Hematopoietic multipotent progenitor cell treated with erythropoietin and hydrocortisone succinate and interleukin-3 and kit ligand, for 8 days (in vitro differentiated cells): Measurements from ENCODE around the gene HABP4.

Source experiments
- DNase-seq: peaks from one replicate; pipeline ENCODE4 v3.0.0-alpha.2; 2015

Gene HABP4

DNA sequence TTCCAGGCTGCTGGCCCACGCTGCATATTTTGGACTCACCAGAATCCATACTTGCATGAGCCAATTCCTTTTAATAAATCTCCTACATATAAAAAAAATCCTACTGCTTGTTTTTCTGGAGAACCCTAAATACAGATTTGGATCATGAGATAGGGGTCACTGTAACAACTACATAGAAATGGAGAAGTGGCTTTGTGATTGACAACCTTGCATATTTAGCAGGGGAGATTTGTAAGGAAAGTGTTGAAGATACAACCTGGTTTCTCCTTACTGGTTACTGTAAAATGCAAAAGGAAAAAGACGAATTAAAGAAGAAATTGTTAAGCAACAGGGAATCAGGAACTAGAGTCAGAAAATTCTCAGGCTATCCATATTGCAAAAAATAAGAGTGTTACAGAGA, 74.8 kb downstream of the HABP4 start:
- DNase-seq, result no peak

DNA sequence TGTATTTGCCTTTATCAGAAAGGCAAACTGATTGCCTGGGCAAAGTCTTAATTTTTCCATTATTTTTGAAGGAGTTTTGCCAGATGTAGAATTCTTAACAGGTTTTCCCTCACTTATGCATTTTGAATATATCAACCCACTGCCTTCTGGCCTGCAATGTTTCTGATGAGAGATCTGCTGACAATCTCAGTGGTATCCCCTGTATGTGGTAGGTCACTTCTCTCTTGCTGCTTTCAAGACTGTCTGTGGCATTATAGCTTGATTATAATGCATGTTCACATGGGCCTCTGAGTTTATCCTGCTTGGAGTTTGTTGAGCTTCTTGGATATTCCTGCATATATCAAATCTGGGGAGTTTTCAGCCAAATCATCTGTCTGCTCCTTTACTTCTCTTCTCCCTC, 82.2 kb downstream of the HABP4 start:
- DNase-seq, result no peak

DNA sequence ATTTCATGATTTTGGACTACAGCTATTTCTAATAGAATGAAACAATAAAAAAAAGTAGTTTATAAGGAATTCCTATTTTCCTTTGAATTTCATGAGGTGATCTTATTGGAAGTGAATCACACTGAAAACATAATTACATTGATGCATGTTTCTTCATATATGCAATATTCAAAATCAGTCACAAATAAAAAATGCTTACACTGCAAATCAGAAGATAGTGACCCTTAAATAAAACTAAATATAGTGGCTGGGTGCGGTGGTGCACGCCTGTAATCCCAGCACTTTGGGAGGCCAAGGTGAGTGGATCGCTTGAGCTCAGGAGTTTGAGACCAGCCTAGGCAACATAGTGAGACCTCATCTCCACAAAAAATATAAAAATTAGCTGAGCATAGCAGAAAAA, 90.1 kb downstream of the HABP4 start:
- no peak for DNase-seq
